ENCODE results near the gene FOXC2. TPM values are rescaled to one million over a fixed set of nuclear protein-coding genes. Genes with fewer than 3 reads are reported as not detected.
A peak's percentile ranks its signal among the peaks of the same experiment; 100 is the strongest.

Gene FOXC2
- total and polyA plus RNA-seq, 9 of the 15 experiments (the other 6 are each of a cell fraction or from before 2014, with no cell fraction given) = 0.01 to 0.11 (median 0.10) TPM; not detected in 5

DNA sequence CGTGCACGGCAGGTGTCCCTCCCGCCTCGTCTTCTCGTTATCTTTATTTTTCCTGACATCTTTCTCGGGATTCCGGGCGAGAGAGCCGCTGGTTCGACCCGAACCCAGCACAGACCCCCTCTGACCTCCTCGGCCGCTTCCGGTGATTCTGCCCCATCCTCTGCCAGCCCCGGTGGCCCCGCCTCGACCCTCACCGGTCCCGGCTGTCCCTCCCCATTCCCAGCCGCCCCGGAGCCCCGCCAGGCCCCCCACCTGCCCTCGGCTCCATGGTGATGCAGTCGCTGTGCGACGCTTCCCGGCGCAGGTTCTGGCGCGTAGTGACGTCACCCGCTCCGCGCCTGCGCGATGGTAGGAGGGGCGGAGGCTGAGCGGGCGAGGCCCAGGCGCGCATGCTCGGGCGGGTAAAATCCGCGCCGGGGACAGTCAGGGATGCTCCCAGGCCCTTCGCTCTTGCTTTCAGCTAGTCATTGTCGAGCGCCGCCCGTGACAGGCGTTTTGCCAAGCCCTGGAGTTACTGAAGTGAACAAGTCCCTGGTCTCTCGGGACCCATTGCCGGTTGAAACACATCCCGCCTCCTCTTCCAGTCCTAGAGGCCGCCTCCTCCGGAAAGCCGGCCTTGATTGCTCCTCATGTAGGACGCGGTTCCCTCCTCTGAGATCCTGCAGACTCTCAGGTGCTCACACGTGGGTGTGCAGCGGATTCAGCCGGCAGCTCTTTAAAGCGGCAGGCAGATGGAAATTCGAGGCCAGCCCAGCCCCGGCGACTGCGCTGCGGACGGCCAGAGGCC, 11.5 kb upstream of the FOXC2 start, which contains the start of gene MTHFSD (continued):
- TF ChIP-seq DIDO1 (tag; IDR thresholded peaks at IDR 0.05; ENCODE audit: low read depth) (peak; percentile 68), SP1 (CRISPR knock-in tag; IDR thresholded peaks at IDR 0.05) (peak; percentile 50; the same call in 1 of the 2 replicates), CHCHD3 (CRISPR knock-in tag; IDR thresholded peaks at IDR 0.05) (no peak), POLR2H (tag; IDR thresholded peaks at IDR 0.05; ENCODE audit: low read depth) (no peak), ZSCAN29 (IDR thresholded peaks at IDR 0.05) (no peak), ZNF431 (CRISPR knock-in tag; IDR thresholded peaks at IDR 0.05) (no peak; the same call in 1 of the 2 replicates), RBM14 (IDR thresholded peaks at IDR 0.05; ENCODE audit: borderline replicate concordance, insufficient read depth, low read depth, low read length) (no peak), ARNT (IDR thresholded peaks at IDR 0.05) (no peak)
- TF ChIP-seq, protein P1, sequence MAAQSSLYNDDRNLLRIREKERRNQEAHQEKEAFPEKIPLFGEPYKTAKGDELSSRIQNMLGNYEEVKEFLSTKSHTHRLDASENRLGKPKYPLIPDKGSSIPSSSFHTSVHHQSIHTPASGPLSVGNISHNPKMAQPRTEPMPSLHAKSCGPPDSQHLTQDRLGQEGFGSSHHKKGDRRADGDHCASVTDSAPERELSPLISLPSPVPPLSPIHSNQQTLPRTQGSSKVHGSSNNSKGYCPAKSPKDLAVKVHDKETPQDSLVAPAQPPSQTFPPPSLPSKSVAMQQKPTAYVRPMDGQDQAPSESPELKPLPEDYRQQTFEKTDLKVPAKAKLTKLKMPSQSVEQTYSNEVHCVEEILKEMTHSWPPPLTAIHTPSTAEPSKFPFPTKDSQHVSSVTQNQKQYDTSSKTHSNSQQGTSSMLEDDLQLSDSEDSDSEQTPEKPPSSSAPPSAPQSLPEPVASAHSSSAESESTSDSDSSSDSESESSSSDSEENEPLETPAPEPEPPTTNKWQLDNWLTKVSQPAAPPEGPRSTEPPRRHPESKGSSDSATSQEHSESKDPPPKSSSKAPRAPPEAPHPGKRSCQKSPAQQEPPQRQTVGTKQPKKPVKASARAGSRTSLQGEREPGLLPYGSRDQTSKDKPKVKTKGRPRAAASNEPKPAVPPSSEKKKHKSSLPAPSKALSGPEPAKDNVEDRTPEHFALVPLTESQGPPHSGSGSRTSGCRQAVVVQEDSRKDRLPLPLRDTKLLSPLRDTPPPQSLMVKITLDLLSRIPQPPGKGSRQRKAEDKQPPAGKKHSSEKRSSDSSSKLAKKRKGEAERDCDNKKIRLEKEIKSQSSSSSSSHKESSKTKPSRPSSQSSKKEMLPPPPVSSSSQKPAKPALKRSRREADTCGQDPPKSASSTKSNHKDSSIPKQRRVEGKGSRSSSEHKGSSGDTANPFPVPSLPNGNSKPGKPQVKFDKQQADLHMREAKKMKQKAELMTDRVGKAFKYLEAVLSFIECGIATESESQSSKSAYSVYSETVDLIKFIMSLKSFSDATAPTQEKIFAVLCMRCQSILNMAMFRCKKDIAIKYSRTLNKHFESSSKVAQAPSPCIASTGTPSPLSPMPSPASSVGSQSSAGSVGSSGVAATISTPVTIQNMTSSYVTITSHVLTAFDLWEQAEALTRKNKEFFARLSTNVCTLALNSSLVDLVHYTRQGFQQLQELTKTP (IDR thresholded peaks at IDR 0.05; ENCODE audit: low read depth in 1 of 2, partially characterized antibody in 2 of 2) = no peak
- TF ChIP-seq, protein P2, sequence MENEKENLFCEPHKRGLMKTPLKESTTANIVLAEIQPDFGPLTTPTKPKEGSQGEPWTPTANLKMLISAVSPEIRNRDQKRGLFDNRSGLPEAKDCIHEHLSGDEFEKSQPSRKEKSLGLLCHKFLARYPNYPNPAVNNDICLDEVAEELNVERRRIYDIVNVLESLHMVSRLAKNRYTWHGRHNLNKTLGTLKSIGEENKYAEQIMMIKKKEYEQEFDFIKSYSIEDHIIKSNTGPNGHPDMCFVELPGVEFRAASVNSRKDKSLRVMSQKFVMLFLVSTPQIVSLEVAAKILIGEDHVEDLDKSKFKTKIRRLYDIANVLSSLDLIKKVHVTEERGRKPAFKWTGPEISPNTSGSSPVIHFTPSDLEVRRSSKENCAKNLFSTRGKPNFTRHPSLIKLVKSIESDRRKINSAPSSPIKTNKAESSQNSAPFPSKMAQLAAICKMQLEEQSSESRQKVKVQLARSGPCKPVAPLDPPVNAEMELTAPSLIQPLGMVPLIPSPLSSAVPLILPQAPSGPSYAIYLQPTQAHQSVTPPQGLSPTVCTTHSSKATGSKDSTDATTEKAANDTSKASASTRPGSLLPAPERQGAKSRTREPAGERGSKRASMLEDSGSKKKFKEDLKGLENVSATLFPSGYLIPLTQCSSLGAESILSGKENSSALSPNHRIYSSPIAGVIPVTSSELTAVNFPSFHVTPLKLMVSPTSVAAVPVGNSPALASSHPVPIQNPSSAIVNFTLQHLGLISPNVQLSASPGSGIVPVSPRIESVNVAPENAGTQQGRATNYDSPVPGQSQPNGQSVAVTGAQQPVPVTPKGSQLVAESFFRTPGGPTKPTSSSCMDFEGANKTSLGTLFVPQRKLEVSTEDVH (IDR thresholded peaks at IDR 0.05; ENCODE audit: low read depth, partially characterized antibody) = peak; percentile 49
- TF ChIP-seq, protein P3, sequence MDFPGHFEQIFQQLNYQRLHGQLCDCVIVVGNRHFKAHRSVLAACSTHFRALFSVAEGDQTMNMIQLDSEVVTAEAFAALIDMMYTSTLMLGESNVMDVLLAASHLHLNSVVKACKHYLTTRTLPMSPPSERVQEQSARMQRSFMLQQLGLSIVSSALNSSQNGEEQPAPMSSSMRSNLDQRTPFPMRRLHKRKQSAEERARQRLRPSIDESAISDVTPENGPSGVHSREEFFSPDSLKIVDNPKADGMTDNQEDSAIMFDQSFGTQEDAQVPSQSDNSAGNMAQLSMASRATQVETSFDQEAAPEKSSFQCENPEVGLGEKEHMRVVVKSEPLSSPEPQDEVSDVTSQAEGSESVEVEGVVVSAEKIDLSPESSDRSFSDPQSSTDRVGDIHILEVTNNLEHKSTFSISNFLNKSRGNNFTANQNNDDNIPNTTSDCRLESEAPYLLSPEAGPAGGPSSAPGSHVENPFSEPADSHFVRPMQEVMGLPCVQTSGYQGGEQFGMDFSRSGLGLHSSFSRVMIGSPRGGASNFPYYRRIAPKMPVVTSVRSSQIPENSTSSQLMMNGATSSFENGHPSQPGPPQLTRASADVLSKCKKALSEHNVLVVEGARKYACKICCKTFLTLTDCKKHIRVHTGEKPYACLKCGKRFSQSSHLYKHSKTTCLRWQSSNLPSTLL (IDR thresholded peaks at IDR 0.05) = no peak
- TF ChIP-seq, protein P4, sequence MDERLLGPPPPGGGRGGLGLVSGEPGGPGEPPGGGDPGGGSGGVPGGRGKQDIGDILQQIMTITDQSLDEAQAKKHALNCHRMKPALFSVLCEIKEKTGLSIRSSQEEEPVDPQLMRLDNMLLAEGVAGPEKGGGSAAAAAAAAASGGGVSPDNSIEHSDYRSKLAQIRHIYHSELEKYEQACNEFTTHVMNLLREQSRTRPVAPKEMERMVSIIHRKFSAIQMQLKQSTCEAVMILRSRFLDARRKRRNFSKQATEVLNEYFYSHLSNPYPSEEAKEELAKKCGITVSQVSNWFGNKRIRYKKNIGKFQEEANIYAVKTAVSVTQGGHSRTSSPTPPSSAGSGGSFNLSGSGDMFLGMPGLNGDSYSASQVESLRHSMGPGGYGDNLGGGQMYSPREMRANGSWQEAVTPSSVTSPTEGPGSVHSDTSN (CRISPR knock-in tag; IDR thresholded peaks at IDR 0.05; ENCODE audit: low read depth) = no peak
- TF ChIP-seq, protein P4 (tag; conservative IDR thresholded peaks at IDR 0.05; ENCODE audit: low read depth) = no peak
- TF ChIP-seq, protein P5, sequence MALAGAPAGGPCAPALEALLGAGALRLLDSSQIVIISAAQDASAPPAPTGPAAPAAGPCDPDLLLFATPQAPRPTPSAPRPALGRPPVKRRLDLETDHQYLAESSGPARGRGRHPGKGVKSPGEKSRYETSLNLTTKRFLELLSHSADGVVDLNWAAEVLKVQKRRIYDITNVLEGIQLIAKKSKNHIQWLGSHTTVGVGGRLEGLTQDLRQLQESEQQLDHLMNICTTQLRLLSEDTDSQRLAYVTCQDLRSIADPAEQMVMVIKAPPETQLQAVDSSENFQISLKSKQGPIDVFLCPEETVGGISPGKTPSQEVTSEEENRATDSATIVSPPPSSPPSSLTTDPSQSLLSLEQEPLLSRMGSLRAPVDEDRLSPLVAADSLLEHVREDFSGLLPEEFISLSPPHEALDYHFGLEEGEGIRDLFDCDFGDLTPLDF (CRISPR knock-in tag; IDR thresholded peaks at IDR 0.05) = no peak
